ENCODE data around the gene MIOX. TPM values are rescaled to one million over a fixed set of nuclear protein-coding genes. Genes with fewer than 3 reads are reported as not detected.

Gene MIOX
- total and polyA plus RNA-seq, 3 donors from 2014 or later, result 0.24 to 0.25 TPM; not detected in 1

GRCh38 chr22:50446708-50447575, 39.7 kb upstream of the MIOX start:
- Histone ChIP-seq H3K9me3 (no peaks in the 10 kb centered on the region), H3K4me3 (no peak overlapping the region), H3K27ac (no peak overlapping the region), H3K36me3 (ENCODE audit: low read depth, missing control alignments) (no peaks in the 10 kb centered on the region), H3K27me3 (no peaks in the 10 kb centered on the region), H3K4me1 (peaks cover 9% of the 10 kb centered on the region)
- 91 to 92% methylated on average over 31 to 54 of the region's 54 CpGs for WGBS, 2 donors
- intact Hi-C loops (cut with DNase I; ENCODE audit: low total_unique reads), result no loop called here
- TF ChIP-seq CTCF (IDR thresholded peaks at IDR 0.05) (no peak), POLR2A (IDR thresholded peaks at IDR 0.05) (no peak)
- DNase-seq, result no peak

GRCh38 chr22:50447576-50448551, 38.8 kb upstream of the MIOX start:
- Histone ChIP-seq H3K9me3 (no peaks in the 10 kb centered on the region), H3K4me1 (peaks cover 9% of the 10 kb centered on the region)

DNA sequence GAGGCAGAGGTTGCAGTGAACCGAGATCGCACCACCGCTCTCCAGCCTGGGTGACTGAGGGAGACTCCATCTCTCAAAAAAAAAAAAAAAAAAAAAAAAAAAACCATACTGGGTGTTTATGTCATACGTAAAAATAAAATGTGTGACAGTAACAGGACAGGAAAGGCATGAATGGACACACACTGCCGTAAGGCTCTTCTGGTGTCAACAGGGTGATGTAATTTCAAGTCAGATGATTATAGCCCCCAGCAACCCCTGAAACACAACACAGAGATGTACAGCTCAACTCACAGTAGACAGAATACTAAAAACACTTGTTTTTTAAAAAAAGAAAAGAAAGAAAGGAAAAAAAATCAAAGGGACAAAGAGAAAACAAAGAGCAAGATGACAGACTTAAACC, 34.0 kb upstream of the MIOX start:
- Histone ChIP-seq H3K9me3 (no peaks in the 10 kb centered on the region), H3K4me3 (no peak overlapping the region), H3K4me1 (no peaks in the 10 kb centered on the region), H3K27me3 (no peaks in the 10 kb centered on the region), H3K27ac (no peak overlapping the region), H3K36me3 (ENCODE audit: low read depth, missing control alignments) (no peaks in the 10 kb centered on the region)
- WGBS, 2 donors, result 84 to 90% methylated on average over 2 to 5 of the region's 5 CpGs
- TF ChIP-seq CTCF (IDR thresholded peaks at IDR 0.05) (no peak), POLR2A (IDR thresholded peaks at IDR 0.05) (no peak)
- DNase-seq, result no peak
- intact Hi-C loops (cut with DNase I; ENCODE audit: low total_unique reads), result no loop called here

More at GRCh38 chr22:50447576-50448551, 38.8 kb upstream of the MIOX start:
- WGBS, 2 donors, result 90 to 97% methylated on average over 13 to 27 of the region's 27 CpGs
- TF ChIP-seq POLR2A (IDR thresholded peaks at IDR 0.05) (no peak), CTCF (IDR thresholded peaks at IDR 0.05) (no peak)
- H3K4me3 ChIP-seq, result no peak overlapping the region
- H3K27ac ChIP-seq, result no peak overlapping the region
- DNase-seq, result no peak
- no peaks in the 10 kb centered on the region for H3K27me3 ChIP-seq
- intact Hi-C loops (cut with DNase I; ENCODE audit: low total_unique reads), result no loop called here
- no peaks in the 10 kb centered on the region for H3K36me3 ChIP-seq (ENCODE audit: low read depth, missing control alignments)

GRCh38 chr22:50454556-50455075, 32.0 kb upstream of the MIOX start:
- TF ChIP-seq POLR2A (IDR thresholded peaks at IDR 0.05) (no peak), CTCF (IDR thresholded peaks at IDR 0.05) (no peak)
- 90 to 95% methylated on average over 18 to 26 of the region's 27 CpGs for WGBS, 2 donors
- Histone ChIP-seq H3K36me3 (ENCODE audit: low read depth, missing control alignments) (no peaks in the 10 kb centered on the region), H3K9me3 (no peaks in the 10 kb centered on the region), H3K4me1 (no peaks in the 10 kb centered on the region), H3K4me3 (no peak overlapping the region), H3K27ac (no peak overlapping the region), H3K27me3 (no peaks in the 10 kb centered on the region)
- intact Hi-C loops (cut with DNase I; ENCODE audit: low total_unique reads), result no loop called here
- DNase-seq, result no peak
